GM23338 (cell line): ENCODE results near the gene PMAIP1. TPM values are rescaled to one million over a fixed set of nuclear protein-coding genes. Genes with fewer than 3 reads are reported as not detected.

Source experiments
- ATAC-seq: fragments of 200-7000 bp; cut with Tn5 transposase; 3 replicates; pipeline ENCODE4 v1.9.1; 2020
- DNase-seq: peaks from one replicate; pipeline ENCODE4 v3.0.0-alpha.2; 2015; ENCODE audit warnings: low spot score
- H2AFZ ChIP-seq: fragments of 200-600 bp; sonication (generic); 2 replicates; pipeline ENCODE4 v1.8.0; 2016; ENCODE audit warnings: antibody characterized with exemption, mild to moderate bottlenecking, moderate library complexity
- H3F3A ChIP-seq: fragments of 200-600 bp; sonication (generic); replicated peaks from 2 replicates; pipeline ENCODE4 v1.8.0; 2017; ENCODE audit warnings: antibody characterized with exemption, mixed run types, low read depth
- H3K27ac ChIP-seq: fragments of 200-600 bp; sonication (generic); 2 replicates; pipeline ENCODE4 v1.6.1; 2016; ENCODE audit warnings: low read depth
- H3K27me3 ChIP-seq: fragments of 200-600 bp; sonication (generic); 2 replicates; pipeline ENCODE4 v1.8.0; 2016; ENCODE audit warnings: mild to moderate bottlenecking, mixed run types, moderate library complexity; ENCODE audit not compliant: insufficient read depth
- H3K36me3 ChIP-seq: fragments of 200-600 bp; sonication (generic); 2 replicates; pipeline ENCODE4 v1.8.0; 2016; ENCODE audit warnings: mild to moderate bottlenecking; ENCODE audit not compliant: insufficient read depth
- H3K4me1 ChIP-seq: fragments of 200-600 bp; sonication (generic); 2 replicates; pipeline ENCODE4 v1.8.0; 2016; ENCODE audit warnings: mild to moderate bottlenecking, moderate library complexity; ENCODE audit not compliant: insufficient read depth
- H3K4me2 ChIP-seq: fragments of 200-600 bp; sonication (generic); 2 replicates; pipeline ENCODE4 v1.7.1; 2017; ENCODE audit warnings: mixed run types
- H3K4me3 ChIP-seq: fragments of 200-600 bp; sonication (generic); 2 replicates; pipeline ENCODE4 v1.6.1; 2016; ENCODE audit warnings: mixed run types
- H3K79me2 ChIP-seq: fragments of 200-600 bp; sonication (generic); replicated peaks from 2 replicates; pipeline ENCODE4 v1.8.0; 2017; ENCODE audit warnings: mild to moderate bottlenecking; ENCODE audit not compliant: insufficient read depth
- H3K9me2 ChIP-seq: fragments of 200-600 bp; sonication (generic); 2 replicates; pipeline ENCODE4 v1.8.0; 2017; ENCODE audit not compliant: insufficient read depth
- H4K20me1 ChIP-seq: fragments of 200-600 bp; sonication (generic); replicated peaks from 2 replicates; pipeline ENCODE4 v1.8.0; 2017; ENCODE audit warnings: mild to moderate bottlenecking; ENCODE audit not compliant: insufficient read depth
- H3K27ac Mint-ChIP-seq: 2 replicates; pipeline ENCODE4 v1.8.0; 2020; ENCODE audit warnings: inconsistent platforms, mild to moderate bottlenecking, moderate library complexity, mixed read lengths
- H3K27me3 Mint-ChIP-seq: 3 replicates; pipeline ENCODE4 v1.8.0; 2022; ENCODE audit warnings: low read depth, mild to moderate bottlenecking, moderate library complexity, mixed read lengths, inconsistent platforms; ENCODE audit not compliant: insufficient read depth, poor library complexity
- H3K36me3 Mint-ChIP-seq: 3 replicates; pipeline ENCODE4 v1.8.0; 2021; ENCODE audit warnings: low read depth, mild to moderate bottlenecking, inconsistent platforms, moderate library complexity, mixed read lengths
- H3K4me1 Mint-ChIP-seq: 3 replicates; pipeline ENCODE4 v1.8.0; 2020; ENCODE audit warnings: mild to moderate bottlenecking, inconsistent platforms, mixed read lengths
- H3K4me3 Mint-ChIP-seq: 3 replicates; pipeline ENCODE4 v1.8.0; 2021; ENCODE audit warnings: moderate library complexity, mild to moderate bottlenecking, inconsistent platforms, mixed read lengths
- H3K9me3 Mint-ChIP-seq: 3 replicates; pipeline ENCODE4 v1.8.0; 2020; ENCODE audit warnings: moderate library complexity, mild to moderate bottlenecking, inconsistent platforms, mixed read lengths
- CREB1 ChIP-seq: fragments of 250-450 bp; sonication (Bioruptor Pico); IDR thresholded peaks from 2 replicates; pipeline ENCODE4 v1.5.0; 2020; ENCODE audit warnings: low read depth, mild to moderate bottlenecking, moderate library complexity
- EZH2 ChIP-seq: fragments of 200-600 bp; sonication (generic); IDR thresholded peaks from one replicate; pipeline ENCODE4 v1.8.0; 2017; ENCODE audit warnings: antibody characterized with exemption, mild to moderate bottlenecking, low read depth; ENCODE audit not compliant: unreplicated experiment
- JUNB ChIP-seq: IDR thresholded peaks from one replicate; pipeline ENCODE4 v1.6.1; 2016; ENCODE audit warnings: antibody characterized with exemption; ENCODE audit not compliant: unreplicated experiment
- NANOG ChIP-seq: IDR thresholded peaks from 2 replicates; pipeline ENCODE4 v1.6.1; 2016; ENCODE audit warnings: antibody characterized with exemption, borderline replicate concordance
- POLR2AphosphoS5 ChIP-seq: IDR thresholded peaks from 2 replicates; pipeline ENCODE4 v1.6.1; 2016; ENCODE audit warnings: antibody characterized with exemption, low read depth
- STAT1 ChIP-seq: IDR thresholded peaks from one replicate; pipeline ENCODE4 v1.6.1; 2016; ENCODE audit warnings: antibody characterized with exemption; ENCODE audit not compliant: unreplicated experiment
- ZNF114 ChIP-seq: fragments of 250-450 bp; sonication (Bioruptor Pico); IDR thresholded peaks from 2 replicates; pipeline ENCODE4 v1.5.0; 2020; ENCODE audit warnings: mild to moderate bottlenecking, moderate library complexity
- polyA plus RNA-seq: library from polyadenylated mRNA; unstranded; fragments of >200 nt; fragmentation: Nextera tagmentation; extraction: Ambion mirVana; gene quantifications from 2 replicates; pipeline ENCODE4 v1.2.1, GENCODE V29; 2016
- total RNA-seq: library from RNA; depleted of rRNA; stranded (reverse); fragments of >200 nt; shearing (Covaris generic); gene quantifications from 2 replicates; pipeline ENCODE4 v1.2.3, GENCODE V29; 2014
- TF ChIP-seq, protein P1 (sequence below): IDR thresholded peaks from one replicate; pipeline ENCODE4 v1.6.1; 2018; ENCODE audit warnings: antibody characterized with exemption; ENCODE audit not compliant: unreplicated experiment
- TF ChIP-seq, protein P2 (sequence below): fragments of 250-450 bp; sonication (Bioruptor Pico); IDR thresholded peaks from 2 replicates; pipeline ENCODE4 v1.5.0; 2020; ENCODE audit warnings: mild to moderate bottlenecking, moderate library complexity

PMAIP1 gene
- total and polyA plus RNA-seq, 2 experiments from 2014 or later = 156 to 296 TPM

DNA sequence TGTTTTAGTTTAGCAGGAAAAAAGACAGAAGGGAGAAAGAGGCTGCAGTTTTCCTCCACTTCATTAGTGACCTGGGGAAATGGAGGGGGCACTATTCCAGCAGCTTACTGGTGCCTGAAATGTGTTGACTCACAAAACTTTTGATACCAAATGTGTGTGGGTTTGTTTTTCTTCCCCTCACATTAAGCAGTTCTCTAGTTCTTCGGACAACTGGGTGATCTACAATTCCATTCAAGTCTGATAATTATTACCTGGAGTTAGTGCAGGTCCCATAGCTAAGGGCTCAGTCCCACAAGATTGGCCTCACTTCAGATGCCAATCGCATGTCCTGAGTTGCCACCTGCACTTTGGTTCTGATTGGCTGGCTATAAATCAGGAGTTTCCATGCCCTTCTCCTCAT, 28.4 kb downstream of the PMAIP1 start:
- Mint-ChIP-seq H3K27ac (no peak overlapping the region), H3K36me3 (no peaks in the 10 kb centered on the region), H3K4me1 (no peaks in the 10 kb centered on the region), H3K4me3 (no peak overlapping the region), H3K27me3 (peaks cover 11% of the 10 kb centered on the region), H3K9me3 (no peaks in the 10 kb centered on the region)
- Histone ChIP-seq H4K20me1 (no peaks in the 10 kb centered on the region), H3K27ac (no peak overlapping the region), H3K27me3 (no peaks in the 10 kb centered on the region), H3K4me3 (no peak overlapping the region), H3K9me2 (peaks cover 4% of the 10 kb centered on the region; the same call in 1 of the 2 replicates), H3K79me2 (no peaks in the 10 kb centered on the region), H3K36me3 (no peaks in the 10 kb centered on the region), H3K4me2 (no peak overlapping the region), H2AFZ (peak overlapping the region; percentile 73; the same call in 1 of the 2 replicates), H3F3A (no peaks in the 10 kb centered on the region), H3K4me1 (no peaks in the 10 kb centered on the region)
- TF ChIP-seq, protein P1, sequence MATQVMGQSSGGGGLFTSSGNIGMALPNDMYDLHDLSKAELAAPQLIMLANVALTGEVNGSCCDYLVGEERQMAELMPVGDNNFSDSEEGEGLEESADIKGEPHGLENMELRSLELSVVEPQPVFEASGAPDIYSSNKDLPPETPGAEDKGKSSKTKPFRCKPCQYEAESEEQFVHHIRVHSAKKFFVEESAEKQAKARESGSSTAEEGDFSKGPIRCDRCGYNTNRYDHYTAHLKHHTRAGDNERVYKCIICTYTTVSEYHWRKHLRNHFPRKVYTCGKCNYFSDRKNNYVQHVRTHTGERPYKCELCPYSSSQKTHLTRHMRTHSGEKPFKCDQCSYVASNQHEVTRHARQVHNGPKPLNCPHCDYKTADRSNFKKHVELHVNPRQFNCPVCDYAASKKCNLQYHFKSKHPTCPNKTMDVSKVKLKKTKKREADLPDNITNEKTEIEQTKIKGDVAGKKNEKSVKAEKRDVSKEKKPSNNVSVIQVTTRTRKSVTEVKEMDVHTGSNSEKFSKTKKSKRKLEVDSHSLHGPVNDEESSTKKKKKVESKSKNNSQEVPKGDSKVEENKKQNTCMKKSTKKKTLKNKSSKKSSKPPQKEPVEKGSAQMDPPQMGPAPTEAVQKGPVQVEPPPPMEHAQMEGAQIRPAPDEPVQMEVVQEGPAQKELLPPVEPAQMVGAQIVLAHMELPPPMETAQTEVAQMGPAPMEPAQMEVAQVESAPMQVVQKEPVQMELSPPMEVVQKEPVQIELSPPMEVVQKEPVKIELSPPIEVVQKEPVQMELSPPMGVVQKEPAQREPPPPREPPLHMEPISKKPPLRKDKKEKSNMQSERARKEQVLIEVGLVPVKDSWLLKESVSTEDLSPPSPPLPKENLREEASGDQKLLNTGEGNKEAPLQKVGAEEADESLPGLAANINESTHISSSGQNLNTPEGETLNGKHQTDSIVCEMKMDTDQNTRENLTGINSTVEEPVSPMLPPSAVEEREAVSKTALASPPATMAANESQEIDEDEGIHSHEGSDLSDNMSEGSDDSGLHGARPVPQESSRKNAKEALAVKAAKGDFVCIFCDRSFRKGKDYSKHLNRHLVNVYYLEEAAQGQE = no peak
- TF ChIP-seq POLR2AphosphoS5 (no peak), NANOG (no peak), CREB1 (CRISPR knock-in tag) (no peak), EZH2 (no peak), ZNF114 (CRISPR knock-in tag) (no peak), JUNB (no peak), STAT1 (no peak)
- TF ChIP-seq, protein P2, sequence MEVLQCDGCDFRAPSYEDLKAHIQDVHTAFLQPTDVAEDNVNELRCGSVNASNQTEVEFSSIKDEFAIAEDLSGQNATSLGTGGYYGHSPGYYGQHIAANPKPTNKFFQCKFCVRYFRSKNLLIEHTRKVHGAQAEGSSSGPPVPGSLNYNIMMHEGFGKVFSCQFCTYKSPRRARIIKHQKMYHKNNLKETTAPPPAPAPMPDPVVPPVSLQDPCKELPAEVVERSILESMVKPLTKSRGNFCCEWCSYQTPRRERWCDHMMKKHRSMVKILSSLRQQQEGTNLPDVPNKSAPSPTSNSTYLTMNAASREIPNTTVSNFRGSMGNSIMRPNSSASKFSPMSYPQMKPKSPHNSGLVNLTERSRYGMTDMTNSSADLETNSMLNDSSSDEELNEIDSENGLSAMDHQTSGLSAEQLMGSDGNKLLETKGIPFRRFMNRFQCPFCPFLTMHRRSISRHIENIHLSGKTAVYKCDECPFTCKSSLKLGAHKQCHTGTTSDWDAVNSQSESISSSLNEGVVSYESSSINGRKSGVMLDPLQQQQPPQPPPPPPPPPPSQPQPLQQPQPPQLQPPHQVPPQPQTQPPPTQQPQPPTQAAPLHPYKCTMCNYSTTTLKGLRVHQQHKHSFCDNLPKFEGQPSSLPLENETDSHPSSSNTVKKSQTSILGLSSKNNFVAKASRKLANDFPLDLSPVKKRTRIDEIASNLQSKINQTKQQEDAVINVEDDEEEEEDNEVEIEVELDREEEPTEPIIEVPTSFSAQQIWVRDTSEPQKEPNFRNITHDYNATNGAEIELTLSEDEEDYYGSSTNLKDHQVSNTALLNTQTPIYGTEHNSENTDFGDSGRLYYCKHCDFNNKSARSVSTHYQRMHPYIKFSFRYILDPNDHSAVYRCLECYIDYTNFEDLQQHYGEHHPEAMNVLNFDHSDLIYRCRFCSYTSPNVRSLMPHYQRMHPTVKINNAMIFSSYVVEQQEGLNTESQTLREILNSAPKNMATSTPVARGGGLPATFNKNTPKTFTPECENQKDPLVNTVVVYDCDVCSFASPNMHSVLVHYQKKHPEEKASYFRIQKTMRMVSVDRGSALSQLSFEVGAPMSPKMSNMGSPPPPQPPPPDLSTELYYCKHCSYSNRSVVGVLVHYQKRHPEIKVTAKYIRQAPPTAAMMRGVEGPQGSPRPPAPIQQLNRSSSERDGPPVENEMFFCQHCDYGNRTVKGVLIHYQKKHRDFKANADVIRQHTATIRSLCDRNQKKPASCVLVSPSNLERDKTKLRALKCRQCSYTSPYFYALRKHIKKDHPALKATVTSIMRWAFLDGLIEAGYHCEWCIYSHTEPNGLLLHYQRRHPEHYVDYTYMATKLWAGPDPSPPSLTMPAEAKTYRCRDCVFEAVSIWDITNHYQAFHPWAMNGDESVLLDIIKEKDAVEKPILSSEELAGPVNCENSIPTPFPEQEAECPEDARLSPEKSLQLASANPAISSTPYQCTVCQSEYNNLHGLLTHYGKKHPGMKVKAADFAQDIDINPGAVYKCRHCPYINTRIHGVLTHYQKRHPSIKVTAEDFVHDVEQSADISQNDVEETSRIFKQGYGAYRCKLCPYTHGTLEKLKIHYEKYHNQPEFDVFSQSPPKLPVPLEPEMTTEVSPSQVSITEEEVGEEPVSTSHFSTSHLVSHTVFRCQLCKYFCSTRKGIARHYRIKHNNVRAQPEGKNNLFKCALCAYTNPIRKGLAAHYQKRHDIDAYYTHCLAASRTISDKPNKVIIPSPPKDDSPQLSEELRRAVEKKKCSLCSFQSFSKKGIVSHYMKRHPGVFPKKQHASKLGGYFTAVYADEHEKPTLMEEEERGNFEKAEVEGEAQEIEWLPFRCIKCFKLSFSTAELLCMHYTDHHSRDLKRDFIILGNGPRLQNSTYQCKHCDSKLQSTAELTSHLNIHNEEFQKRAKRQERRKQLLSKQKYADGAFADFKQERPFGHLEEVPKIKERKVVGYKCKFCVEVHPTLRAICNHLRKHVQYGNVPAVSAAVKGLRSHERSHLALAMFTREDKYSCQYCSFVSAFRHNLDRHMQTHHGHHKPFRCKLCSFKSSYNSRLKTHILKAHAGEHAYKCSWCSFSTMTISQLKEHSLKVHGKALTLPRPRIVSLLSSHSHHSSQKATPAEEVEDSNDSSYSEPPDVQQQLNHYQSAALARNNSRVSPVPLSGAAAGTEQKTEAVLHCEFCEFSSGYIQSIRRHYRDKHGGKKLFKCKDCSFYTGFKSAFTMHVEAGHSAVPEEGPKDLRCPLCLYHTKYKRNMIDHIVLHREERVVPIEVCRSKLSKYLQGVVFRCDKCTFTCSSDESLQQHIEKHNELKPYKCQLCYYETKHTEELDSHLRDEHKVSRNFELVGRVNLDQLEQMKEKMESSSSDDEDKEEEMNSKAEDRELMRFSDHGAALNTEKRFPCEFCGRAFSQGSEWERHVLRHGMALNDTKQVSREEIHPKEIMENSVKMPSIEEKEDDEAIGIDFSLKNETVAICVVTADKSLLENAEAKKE = no peak
- DNase-seq (no peak), ATAC-seq (no peak)
